SU-DHL-6 (cell line): ENCODE data around the gene RAB37.

Experiments used
- CTCF ChIP-seq: fragments of 200-600 bp; sonication (generic); IDR thresholded peaks from one replicate; pipeline ENCODE4 v1.5.1; 2017; ENCODE audit warnings: antibody characterized with exemption, mild to moderate bottlenecking, low read length, moderate library complexity; ENCODE audit not compliant: insufficient read depth, poor library complexity, severe bottlenecking
- EZH2phosphoT487 ChIP-seq: fragments of 200-600 bp; sonication (generic), shearing (Covaris generic); conservative IDR thresholded peaks from 2 replicates; pipeline ENCODE4 v1.6.1; 2018; ENCODE audit warnings: mild to moderate bottlenecking, antibody characterized with exemption, low read length, moderate library complexity, mixed read lengths

GRCh38 chr17:74739227-74739831 is 2.3 kb downstream of the RAB37 start:
- no peak for TF ChIP-seq CTCF
- TF ChIP-seq EZH2phosphoT487: no peak
